ENCODE measurements around the gene BIRC5.
A peak's percentile ranks its signal among the peaks of the same experiment; 100 is the strongest.

The BIRC5 gene

DNA sequence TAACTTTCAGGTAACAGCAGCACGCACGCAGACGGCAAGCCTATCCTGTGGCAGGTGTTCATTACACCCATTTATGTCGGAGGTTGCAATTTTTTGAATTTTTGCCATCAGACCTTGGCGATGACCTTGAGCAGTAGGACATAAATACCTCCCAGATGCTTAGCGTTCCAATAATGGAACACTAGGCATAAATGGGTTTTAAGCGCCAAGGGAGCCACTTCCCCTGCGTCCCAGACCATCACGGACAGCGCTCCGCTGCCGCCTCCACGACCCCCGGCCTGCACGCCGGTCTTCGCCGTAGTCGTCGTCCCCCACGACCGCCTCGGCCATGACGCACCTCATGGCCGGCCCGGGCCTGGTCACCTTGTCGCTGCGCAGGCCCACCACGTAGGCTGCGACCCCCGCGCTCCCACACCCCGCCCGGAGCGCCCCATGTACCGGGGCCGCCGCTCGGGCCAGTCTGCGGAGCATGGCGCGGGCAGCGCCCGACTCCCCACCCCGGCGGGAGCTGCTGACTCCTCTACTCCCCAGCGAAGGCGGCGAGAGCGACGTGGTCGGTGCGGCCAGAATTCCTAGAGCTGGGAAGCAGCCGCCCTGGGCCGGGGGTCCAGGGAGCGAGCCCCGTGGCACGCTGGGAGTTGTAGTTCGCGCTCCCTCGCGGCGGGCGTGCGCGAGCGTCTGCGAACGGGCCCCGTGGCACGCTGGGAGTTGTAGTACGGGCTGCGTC, 40.1 kb downstream of the BIRC5 start:
- H3K27ac ChIP-seq, result no peak overlapping the region
- DNase-seq (ENCODE audit: low read depth, low spot score), result peak; percentile 26

DNA sequence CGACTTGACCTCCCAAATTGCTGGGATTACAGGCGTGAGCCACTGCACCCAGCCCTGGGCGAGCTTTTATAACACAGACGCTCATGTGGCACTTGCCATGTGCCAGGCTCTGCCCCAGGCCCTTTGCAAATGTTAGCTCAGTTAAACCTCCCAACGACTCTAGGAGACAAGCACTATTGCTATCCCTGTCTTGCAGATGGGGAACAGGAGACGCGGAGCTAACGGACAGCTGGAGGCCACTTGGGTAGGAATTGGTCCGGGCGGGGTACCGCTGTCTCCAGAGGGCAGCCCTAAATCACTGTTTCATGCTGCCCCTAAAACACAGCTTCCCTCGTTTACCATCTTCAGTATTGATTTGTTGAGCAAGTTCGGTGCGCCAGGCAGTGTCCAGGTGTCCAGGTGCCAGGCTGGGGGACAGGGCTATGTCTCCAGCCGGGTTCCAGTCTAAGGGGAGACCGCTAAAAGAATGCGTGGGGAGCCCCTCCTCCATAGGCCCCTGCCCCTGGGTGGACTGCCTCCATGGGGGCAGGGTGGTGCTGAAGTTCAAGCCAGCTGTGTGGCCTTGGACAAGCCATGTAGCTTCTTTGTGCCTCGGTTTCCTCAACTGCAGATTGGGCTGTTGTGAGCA, 41.1 kb downstream of the BIRC5 start:
- no peak for DNase-seq (ENCODE audit: low read depth, low spot score)
- H3K27ac ChIP-seq, result no peak overlapping the region

DNA sequence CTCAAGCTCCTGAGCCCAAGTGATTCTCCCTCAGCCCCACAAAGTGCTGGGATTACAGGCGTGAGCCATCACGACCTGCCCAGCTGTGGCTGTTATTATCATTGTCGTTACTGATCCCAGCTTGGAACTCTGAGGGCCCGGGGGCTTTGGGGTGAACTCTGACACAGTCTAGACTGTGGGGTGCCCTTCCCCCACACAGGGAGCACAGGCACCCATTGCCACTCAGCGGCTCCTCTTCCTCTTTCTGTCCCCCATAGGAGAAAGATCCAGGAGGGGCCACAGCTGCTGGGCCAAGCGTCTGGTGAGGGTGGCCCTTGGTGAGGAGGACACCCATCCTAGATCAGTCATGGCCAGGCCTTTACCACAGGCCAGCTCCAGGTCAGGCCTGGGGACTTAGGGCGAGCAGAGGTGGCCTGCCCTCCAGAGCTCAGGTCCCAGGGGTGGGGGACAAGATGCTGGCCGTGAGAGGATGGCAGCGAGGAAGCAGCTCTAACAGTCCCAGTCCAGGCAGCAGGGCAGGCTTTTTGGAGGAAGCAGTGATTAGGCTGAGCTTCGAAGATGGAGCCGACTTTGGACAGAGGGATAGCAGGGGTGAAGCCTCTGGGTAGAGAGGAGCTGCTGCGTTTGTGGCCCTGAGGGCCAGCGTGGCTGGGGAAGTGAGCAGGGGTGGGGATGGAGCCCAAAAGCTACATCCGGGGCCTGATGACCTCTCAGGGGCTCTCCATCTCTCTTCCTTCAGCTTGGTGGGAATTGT, 42.1 kb downstream of the BIRC5 start:
- no peak overlapping the region for H3K27ac ChIP-seq
- no peak for DNase-seq (ENCODE audit: low read depth, low spot score)

- DNase-seq (ENCODE audit: low read depth, low spot score), result no peak
- no peak overlapping the region for H3K27ac ChIP-seq
Observed at GRCh38 chr17:78256707-78257591, 42.9 kb downstream of the BIRC5 start.

GRCh38 chr17:78257810-78258322, 43.8 kb downstream of the BIRC5 start:
- H3K27ac ChIP-seq, result no peak overlapping the region
- no peak for DNase-seq (ENCODE audit: low read depth, low spot score)

DNA sequence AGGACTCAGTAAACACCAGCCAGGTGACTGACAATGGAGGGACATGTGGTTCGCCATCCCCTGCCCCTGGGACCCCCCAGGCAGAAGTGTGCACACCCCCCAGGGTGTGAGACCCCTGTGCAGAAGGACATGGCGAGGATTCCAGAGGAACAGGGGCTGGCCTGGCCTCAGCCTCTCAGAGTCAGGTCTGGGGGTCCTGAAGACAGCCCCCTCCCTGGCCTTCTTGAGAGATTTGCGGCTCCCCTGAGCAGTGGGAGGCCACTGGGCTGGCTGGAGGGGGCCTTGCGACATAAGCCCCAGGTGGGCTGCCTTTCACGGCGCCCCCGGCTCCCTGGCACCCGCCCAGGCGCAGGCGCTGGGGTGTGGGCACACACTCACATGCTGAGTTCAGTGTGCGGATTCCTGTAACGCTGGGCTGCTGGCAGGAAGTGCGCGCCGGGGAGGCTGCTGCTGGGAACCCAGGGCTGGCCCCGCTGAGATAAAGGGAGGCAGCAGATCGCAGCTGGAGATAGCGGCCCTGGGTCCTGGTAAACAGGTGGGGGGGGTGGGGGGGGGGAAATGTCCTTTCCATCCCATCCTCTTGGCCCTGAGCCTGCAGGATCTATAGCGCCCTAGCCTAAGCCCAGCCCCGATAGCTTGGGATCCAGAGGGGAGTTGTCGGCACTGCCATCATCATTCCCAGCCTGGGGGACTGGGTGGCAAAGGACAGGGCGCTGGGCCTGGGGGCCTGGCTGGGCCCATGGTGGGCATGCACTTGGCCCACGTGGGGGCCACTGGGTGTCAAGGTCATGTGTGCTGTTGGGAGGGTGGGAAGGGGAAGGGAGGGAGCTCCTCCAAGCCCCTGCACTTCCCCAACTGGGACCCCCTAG, 44.5 kb downstream of the BIRC5 start:
- H3K27ac ChIP-seq, result no peak overlapping the region
- no peak for DNase-seq (ENCODE audit: low read depth, low spot score)

GRCh38 chr17:78259192-78259554, 45.1 kb downstream of the BIRC5 start:
- H3K27ac ChIP-seq, result no peak overlapping the region
- no peak for DNase-seq (ENCODE audit: low read depth, low spot score)

DNA sequence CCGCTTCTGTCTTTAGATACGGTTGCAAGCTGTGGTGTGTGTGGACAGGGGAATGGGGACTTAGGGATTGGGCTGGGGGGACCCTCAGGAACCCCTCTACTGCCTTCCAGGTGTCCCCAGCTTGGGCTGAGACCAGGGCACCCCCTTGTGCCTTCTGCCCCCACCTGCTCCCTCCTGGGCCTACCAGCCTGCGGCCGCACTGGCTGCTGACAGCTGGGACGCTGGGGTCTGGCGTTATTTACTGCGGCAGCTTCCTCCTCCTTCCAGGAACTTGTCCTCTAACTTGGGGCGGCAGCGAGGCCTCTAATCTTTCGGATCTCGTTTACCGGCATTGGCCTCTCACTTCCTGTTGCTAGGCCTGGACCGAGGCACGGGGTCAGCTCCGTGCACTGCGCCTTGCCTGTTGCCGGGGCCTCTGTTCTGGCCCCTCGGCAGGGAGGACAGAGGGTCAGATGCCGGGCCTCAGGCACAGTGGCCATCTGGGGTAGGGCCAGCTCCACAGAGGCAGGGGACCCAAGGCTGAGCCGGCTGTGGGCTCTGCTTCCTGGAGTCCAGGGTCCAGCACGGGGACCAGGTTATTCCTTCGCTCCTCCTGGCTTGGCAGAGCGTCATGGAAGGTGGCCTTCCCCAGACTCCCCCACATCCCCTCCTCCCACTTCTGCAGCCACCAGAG, 49.1 kb downstream of the BIRC5 start:
- DNase-seq (ENCODE audit: low read depth, low spot score), result no peak
- no peak overlapping the region for H3K27ac ChIP-seq

- no peak for DNase-seq (ENCODE audit: low read depth, low spot score)
- H3K27ac ChIP-seq, result no peak overlapping the region
Observed at GRCh38 chr17:78263736-78264340, 49.8 kb downstream of the BIRC5 start.

- H3K27ac ChIP-seq, result no peak overlapping the region
- no peak for DNase-seq (ENCODE audit: low read depth, low spot score)
Observed at GRCh38 chr17:78264590-78264989, 50.5 kb downstream of the BIRC5 start.

DNA sequence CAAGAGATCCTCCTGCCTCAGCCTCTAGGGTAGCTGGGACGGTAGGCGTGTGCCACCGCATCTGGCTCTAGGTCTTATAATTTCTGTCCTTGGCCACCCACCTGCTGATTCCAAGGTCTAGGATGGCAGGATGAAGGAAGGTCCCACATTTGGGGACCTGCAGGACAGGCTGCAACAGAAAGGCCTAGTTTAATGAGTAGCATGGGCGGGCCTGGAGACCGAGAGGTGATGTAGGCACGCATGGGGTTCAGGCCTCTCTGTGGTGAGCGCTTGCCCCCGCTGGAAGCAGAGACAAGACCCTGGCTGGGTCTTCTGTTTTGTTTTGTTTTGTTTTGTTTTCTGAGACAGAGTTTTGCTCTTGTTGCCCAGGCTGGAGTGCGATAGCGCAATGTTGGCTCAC, 51.1 kb downstream of the BIRC5 start:
- H3K27ac ChIP-seq, result no peak overlapping the region
- DNase-seq (ENCODE audit: low read depth, low spot score), result no peak

DNA sequence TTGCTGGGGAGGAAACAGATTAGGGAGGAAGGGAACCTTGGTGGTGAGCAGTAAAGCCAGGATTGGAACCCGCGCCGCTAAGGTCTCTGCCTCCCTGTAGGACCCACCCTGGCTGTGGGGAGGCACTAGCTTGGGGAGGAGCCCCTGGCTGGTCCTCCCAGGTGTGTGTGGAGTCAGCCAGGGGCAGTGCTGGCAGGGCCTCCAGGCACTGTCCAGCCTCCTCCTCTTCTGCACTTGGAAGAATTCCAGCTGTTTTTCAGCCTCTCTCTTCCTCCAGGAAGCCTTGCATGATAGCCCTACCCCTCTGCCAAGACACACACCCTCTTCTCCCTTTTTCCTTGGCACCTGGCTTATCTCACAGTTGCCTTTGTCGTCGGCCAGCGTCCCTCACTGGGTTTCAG, 52.2 kb downstream of the BIRC5 start:
- DNase-seq (ENCODE audit: low read depth, low spot score), result no peak
- no peak overlapping the region for H3K27ac ChIP-seq

- DNase-seq (ENCODE audit: low read depth, low spot score), result no peak
- no peak overlapping the region for H3K27ac ChIP-seq
Observed at GRCh38 chr17:78266771-78267170, 52.7 kb downstream of the BIRC5 start.

- no peak for DNase-seq (ENCODE audit: low read depth, low spot score)
- no peak overlapping the region for H3K27ac ChIP-seq
Observed at GRCh38 chr17:78267253-78268073, 53.4 kb downstream of the BIRC5 start.

DNA sequence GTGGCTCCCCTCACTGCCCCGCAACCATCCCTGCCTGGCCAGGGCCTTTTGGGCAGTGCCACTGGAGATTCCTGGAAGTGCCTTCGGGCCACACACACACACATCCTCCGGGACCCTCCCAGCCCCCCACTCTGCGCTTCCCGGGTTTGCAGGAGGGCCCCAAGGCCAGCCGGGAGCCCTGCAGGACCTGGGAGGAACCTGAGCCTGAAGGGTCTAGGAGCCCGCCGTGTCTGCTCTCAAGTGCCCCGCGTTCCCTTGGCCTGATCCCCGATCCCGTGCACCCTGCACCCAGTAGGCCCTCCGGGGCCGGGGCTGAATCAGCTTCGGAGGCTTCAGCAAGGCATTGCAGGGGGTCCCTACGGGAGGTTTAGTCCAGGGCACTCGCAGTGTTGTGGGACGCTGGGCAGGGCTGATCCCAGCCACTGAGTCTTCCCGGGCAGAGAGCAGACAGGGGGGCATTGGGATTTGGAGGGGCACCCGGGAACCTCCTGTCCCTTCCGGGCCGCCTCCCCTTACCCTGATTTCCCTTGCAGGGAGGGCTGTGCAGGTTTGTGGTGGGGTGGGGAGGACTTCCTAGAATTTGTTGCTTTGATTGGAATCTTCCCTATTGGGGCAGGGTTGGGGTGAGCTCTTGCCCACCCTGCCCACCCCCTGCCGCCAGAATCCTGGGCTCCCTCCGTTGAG, 54.3 kb downstream of the BIRC5 start:
- no peak overlapping the region for H3K27ac ChIP-seq
- DNase-seq (ENCODE audit: low read depth, low spot score), result no peak

DNA sequence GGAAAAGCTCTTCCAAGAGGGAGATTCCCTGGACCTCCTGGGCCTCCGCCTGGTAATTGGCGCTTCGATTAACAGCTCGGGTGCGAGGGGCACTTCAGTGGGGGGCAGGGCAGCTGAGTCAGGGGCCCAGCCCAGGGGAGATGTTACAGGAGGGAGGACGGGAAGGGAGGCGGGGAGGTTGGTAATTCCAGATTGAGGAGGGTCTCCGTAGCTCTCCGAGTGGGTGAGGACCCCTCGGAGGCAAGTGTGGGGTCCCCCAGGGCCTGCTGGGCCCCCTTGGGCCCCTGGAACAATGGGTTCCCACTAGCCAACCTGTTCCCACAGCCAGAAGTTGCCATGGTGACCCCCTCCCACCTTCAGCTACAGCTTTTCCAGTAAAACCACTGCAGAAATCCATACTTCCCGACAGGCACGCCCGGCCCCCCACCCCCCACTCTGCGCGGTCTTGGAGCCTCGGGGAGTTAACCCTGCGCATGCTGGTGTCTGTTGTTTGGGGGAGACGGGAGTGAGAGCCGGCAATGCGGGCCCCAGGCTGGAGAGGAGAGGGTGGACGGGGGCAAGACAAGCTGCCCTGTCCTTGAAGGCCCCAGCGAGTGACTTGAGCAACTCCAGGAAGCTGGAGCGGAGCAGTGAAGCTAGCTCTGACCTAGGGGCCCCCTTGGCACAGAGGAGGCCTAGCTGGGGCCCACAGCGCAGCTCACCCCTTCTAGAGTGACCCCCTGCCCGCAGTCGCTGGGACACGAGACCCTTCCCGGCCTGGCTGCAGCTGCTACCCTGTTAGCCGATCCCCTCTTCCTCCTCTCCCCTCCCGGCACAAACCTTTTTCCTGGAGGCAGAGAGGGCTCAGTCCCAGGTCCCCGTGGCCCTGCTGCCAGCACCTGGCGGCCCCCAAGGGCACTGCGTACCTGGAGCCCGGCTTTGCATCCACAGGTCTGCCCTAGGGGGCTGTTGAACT, 55.2 kb downstream of the BIRC5 start:
- no peak for DNase-seq (ENCODE audit: low read depth, low spot score)
- H3K27ac ChIP-seq, result no peak overlapping the region

All from epithelial cell of prostate (primary cell).